ENCODE results near the gene MPZL3. TPM values are rescaled to one million over a fixed set of nuclear protein-coding genes. Genes with fewer than 3 reads are reported as not detected.

Gene MPZL3
- total RNA-seq, 2 donors from 2014 or later = 24.5 to 26.4 TPM

DNA sequence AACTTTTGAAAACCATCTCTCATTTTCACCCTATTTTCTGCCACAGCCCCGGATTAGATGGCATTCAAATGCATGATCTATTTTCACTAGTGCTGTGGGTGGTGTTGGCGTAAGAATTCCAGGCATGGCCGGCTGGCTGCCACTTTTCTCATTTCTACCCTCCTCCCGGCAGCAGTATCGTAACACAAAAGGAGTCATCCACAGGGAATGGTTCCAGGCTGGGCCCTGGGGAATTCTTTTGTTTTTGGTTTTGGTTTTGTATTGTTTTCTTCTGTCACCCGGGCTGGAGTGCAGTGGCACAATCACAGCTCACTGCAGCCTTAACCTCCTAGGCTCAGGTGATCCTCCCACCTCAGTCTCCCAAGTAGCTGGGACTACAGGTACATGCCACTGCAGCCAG is 41.2 kb downstream of the MPZL3 start:
- Mint-ChIP-seq H3K4me1 (peaks cover 62% of the 10 kb centered on the region), H3K27me3 (no peaks in the 10 kb centered on the region), H3K36me3 (ENCODE audit: low read depth) (peaks cover 20% of the 10 kb centered on the region), H3K4me3 (no peak overlapping the region), H3K27ac (peak overlapping the region; percentile 95)
- ATAC-seq (no peak), DNase-seq (no peak)
- no peaks in the 10 kb centered on the region for H3K9me3 ChIP-seq (ENCODE audit: control insufficient read depth, low read length, poor library complexity, severe bottlenecking)

- DNase-seq (no peak), ATAC-seq (no peak)
- peaks cover 23% of the 10 kb centered on the region for H3K36me3 Mint-ChIP-seq (ENCODE audit: low read depth)
- no peak overlapping the region for H3K4me3 Mint-ChIP-seq
- peak overlapping the region; percentile 95 for H3K27ac Mint-ChIP-seq
- peaks cover 66% of the 10 kb centered on the region for H3K4me1 Mint-ChIP-seq
- H3K27me3 Mint-ChIP-seq = no peaks in the 10 kb centered on the region
- no peaks in the 10 kb centered on the region for H3K9me3 ChIP-seq (ENCODE audit: control insufficient read depth, low read length, poor library complexity, severe bottlenecking)
Measured at GRCh38 chr11:118210323-118210722, 41.8 kb downstream of the MPZL3 start.

GRCh38 chr11:118209033-118209432 is 43.1 kb downstream of the MPZL3 start:
- H3K36me3 Mint-ChIP-seq (ENCODE audit: low read depth) = peaks cover 23% of the 10 kb centered on the region
- H3K9me3 ChIP-seq (ENCODE audit: control insufficient read depth, low read length, poor library complexity, severe bottlenecking) = no peaks in the 10 kb centered on the region

GRCh38 chr11:118207079-118207478 is 45.1 kb downstream of the MPZL3 start:
- peak overlapping the region; percentile 75 for H3K4me3 Mint-ChIP-seq
- no peaks in the 10 kb centered on the region for H3K9me3 ChIP-seq (ENCODE audit: control insufficient read depth, low read length, poor library complexity, severe bottlenecking)
- H3K27me3 Mint-ChIP-seq = no peaks in the 10 kb centered on the region
- peaks cover 42% of the 10 kb centered on the region for H3K4me1 Mint-ChIP-seq
- ATAC-seq (no peak), DNase-seq (no peak)
- H3K27ac Mint-ChIP-seq = no peak overlapping the region
- peaks cover 14% of the 10 kb centered on the region for H3K36me3 Mint-ChIP-seq (ENCODE audit: low read depth)

More at GRCh38 chr11:118209033-118209432, 43.1 kb downstream of the MPZL3 start:
- Mint-ChIP-seq H3K4me3 (no peak overlapping the region), H3K27me3 (no peaks in the 10 kb centered on the region), H3K4me1 (peaks cover 59% of the 10 kb centered on the region), H3K27ac (no peak overlapping the region)
- no peak for ATAC-seq
- DNase-seq = no peak

GRCh38 chr11:118206391-118207031 is 45.7 kb downstream of the MPZL3 start:
- Mint-ChIP-seq H3K4me3 (peak overlapping the region; percentile 75), H3K4me1 (peaks cover 37% of the 10 kb centered on the region), H3K36me3 (ENCODE audit: low read depth) (peaks cover 10% of the 10 kb centered on the region), H3K27ac (no peak overlapping the region), H3K27me3 (no peaks in the 10 kb centered on the region)
- ATAC-seq (no peak), DNase-seq (no peak)
- no peaks in the 10 kb centered on the region for H3K9me3 ChIP-seq (ENCODE audit: control insufficient read depth, low read length, poor library complexity, severe bottlenecking)

DNA sequence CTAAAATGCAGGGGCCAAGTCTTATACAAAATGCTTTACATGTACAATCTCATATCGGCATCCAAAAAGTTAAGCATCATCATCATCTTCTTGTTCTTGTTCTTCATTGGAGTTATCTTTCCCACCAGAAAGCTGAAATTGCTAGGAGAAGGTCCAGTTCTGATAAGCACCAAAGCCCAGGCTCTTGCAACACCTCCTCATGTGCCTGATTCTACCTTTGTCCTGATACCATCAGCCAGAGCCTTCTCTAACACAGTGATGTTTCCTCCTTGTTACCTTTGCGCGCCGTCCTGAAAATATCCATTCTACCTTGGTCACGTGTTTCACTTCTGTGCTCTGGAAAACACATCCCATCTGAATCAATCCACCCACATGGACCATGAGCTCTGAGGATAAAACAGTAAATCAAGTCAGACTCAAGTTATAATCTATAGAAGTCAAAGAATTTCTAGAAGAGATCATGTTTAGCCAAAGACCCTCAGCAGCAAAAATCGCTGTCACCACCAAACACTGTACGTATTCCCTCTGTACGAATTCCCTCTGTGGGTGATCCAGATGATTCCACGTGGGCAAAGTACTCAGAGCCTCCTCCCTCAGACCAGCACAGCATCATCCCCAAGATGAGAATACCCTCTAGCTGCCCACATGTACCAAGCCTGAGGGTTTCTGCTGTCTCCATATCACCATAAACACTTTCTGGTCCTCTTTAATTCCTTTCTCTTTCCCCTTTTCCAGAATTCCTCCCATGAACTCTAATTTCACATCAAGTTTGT is 46.4 kb downstream of the MPZL3 start:
- H3K27me3 Mint-ChIP-seq = no peaks in the 10 kb centered on the region
- no peak for ATAC-seq
- DNase-seq = no peak
- H3K4me1 Mint-ChIP-seq = peaks cover 35% of the 10 kb centered on the region
- no peak overlapping the region for H3K4me3 Mint-ChIP-seq
- peaks cover 10% of the 10 kb centered on the region for H3K36me3 Mint-ChIP-seq (ENCODE audit: low read depth)
- no peaks in the 10 kb centered on the region for H3K9me3 ChIP-seq (ENCODE audit: control insufficient read depth, low read length, poor library complexity, severe bottlenecking)
- H3K27ac Mint-ChIP-seq = no peak overlapping the region

DNA sequence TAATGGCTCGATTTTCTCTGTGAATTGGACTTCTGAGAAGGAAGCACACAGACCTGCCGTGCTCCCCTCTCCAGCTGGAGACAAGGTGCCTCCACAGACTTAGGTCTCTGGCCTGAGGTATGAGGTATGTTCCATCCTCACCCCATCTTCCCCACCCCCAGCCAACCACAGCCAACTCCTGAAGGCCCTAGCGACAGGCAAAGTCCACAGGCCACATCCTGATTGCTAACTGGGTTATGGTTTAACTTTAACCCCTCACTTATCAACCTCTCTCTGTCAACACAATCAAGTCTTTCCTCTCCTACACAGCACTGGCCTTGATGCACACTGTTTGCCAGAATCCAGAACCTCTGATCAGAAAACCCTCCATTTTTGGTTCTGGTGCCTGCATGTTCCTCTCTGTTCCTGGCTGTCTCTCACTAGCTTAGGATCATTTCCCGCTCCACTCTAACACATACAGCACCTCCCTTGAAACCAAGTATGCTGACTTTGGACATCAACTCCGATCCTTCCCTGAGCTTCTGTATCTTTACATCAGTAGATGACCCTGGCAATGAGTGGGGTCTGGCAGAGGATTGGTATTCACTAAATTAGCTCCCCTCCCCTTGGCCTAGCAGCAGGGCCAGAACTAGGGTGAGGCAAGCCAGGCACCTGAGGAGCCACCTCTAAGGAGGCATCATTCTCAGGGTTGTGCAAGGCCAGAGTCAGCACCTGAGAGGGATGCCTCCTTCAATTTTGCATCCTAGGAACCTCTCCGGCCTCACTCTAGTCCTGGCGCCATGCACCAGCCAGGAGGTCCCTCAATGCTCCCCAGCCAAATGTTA is 49.4 kb downstream of the MPZL3 start:
- no peak overlapping the region for H3K4me3 Mint-ChIP-seq
- peak; percentile 86 for ATAC-seq
- peaks cover 30% of the 10 kb centered on the region for H3K4me1 Mint-ChIP-seq
- H3K36me3 Mint-ChIP-seq (ENCODE audit: low read depth) = peaks cover 5% of the 10 kb centered on the region
- DNase-seq = peak; percentile 24 to 47 (median 41)
- H3K27ac Mint-ChIP-seq = no peak overlapping the region
- no peaks in the 10 kb centered on the region for H3K27me3 Mint-ChIP-seq
- no peaks in the 10 kb centered on the region for H3K9me3 ChIP-seq (ENCODE audit: control insufficient read depth, low read length, poor library complexity, severe bottlenecking)

- DNase-seq = no peak
- H3K4me3 Mint-ChIP-seq = no peak overlapping the region
- no peak for ATAC-seq
Measured at GRCh38 chr11:118201966-118202365, 50.2 kb downstream of the MPZL3 start.

GRCh38 chr11:118200901-118201680 is 51.1 kb downstream of the MPZL3 start:
- ATAC-seq (peak; percentile 69), DNase-seq (peak in 1 of 3 donors; percentile 19)
- Mint-ChIP-seq H3K27me3 (no peaks in the 10 kb centered on the region), H3K4me1 (peaks cover 17% of the 10 kb centered on the region), H3K36me3 (ENCODE audit: low read depth) (peaks cover 3% of the 10 kb centered on the region), H3K4me3 (no peak overlapping the region), H3K27ac (no peak overlapping the region)
- H3K9me3 ChIP-seq (ENCODE audit: control insufficient read depth, low read length, poor library complexity, severe bottlenecking) = no peaks in the 10 kb centered on the region

More at GRCh38 chr11:118201966-118202365, 50.2 kb downstream of the MPZL3 start:
- no peaks in the 10 kb centered on the region for H3K27me3 Mint-ChIP-seq
- peaks cover 5% of the 10 kb centered on the region for H3K36me3 Mint-ChIP-seq (ENCODE audit: low read depth)
- H3K9me3 ChIP-seq (ENCODE audit: control insufficient read depth, low read length, poor library complexity, severe bottlenecking) = no peaks in the 10 kb centered on the region
- peaks cover 26% of the 10 kb centered on the region for H3K4me1 Mint-ChIP-seq
- H3K27ac Mint-ChIP-seq = no peak overlapping the region

DNA sequence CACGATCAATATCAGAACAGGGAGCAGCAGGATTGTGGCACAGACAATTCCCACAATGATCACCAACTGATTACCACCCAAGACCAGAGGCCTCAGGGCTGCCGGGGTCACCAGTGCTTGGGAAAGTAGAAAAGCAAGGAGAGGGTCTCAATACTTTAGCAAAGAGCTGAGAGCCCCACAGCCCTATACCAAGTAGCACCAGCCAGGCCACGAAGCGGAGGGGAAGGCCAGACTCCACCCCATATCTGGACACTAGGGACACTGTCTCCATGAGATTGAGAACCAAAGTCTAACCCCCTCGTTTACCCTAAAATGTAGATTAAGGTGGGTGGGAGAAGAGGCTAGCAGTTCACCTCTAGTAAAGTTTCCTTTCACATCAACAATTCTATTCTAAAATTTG is 51.7 kb downstream of the MPZL3 start:
- Mint-ChIP-seq H3K36me3 (ENCODE audit: low read depth) (peaks cover under 1% of the 10 kb centered on the region), H3K4me1 (peaks cover 11% of the 10 kb centered on the region), H3K27ac (no peak overlapping the region), H3K4me3 (peak overlapping the region; percentile 55), H3K27me3 (no peaks in the 10 kb centered on the region)
- ATAC-seq = no peak
- no peaks in the 10 kb centered on the region for H3K9me3 ChIP-seq (ENCODE audit: control insufficient read depth, low read length, poor library complexity, severe bottlenecking)
- DNase-seq = no peak

GRCh38 chr11:118199135-118199534 is 53.0 kb downstream of the MPZL3 start:
- DNase-seq = no peak
- Mint-ChIP-seq H3K27me3 (no peaks in the 10 kb centered on the region), H3K27ac (no peak overlapping the region), H3K4me3 (no peak overlapping the region), H3K4me1 (peaks cover 7% of the 10 kb centered on the region), H3K36me3 (ENCODE audit: low read depth) (no peaks in the 10 kb centered on the region)
- H3K9me3 ChIP-seq (ENCODE audit: control insufficient read depth, low read length, poor library complexity, severe bottlenecking) = no peaks in the 10 kb centered on the region
- ATAC-seq = no peak

DNA sequence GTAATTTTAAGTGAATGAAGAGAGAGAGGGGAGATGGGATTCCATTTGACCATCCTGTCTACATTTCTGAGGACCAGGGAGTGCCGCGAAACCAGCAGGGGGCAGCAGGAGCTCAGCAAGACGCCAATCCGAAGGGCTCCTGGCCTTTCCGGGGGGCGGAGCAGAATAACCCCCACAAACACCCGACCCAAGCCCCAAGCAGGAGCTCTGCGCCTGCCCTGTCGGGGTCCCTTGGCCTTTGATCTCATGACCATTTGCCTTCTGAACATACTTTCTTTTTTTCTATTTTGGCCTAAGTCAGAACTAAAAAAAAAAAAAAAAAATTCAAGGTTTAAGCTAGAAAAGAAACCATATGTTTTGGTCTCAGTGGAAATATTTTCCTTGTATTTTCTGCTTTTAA is 53.8 kb downstream of the MPZL3 start:
- peaks cover 3% of the 10 kb centered on the region for H3K36me3 Mint-ChIP-seq (ENCODE audit: low read depth)
- peak overlapping the region; percentile 11 for H3K27ac Mint-ChIP-seq
- no peaks in the 10 kb centered on the region for H3K27me3 Mint-ChIP-seq
- H3K9me3 ChIP-seq (ENCODE audit: control insufficient read depth, low read length, poor library complexity, severe bottlenecking) = no peaks in the 10 kb centered on the region
- peak; percentile 70 to 76 (median 74) for DNase-seq
- no peak overlapping the region for H3K4me3 Mint-ChIP-seq
- ATAC-seq = peak; percentile 40
- peaks cover 7% of the 10 kb centered on the region for H3K4me1 Mint-ChIP-seq
